Suprapubic skin (tissue), 4 donors: ENCODE results near the gene MLX.
"Not testable (repeated sequence)": the region's sequence is repeated elsewhere in the genome, so short reads cannot be mapped to it uniquely, and the experiment has no call there.

Experiments used
- CTCF ChIP-seq, 2 donors: fragments of 200-600 bp in 1 of 2; fragments of 450-650 bp in 1 of 2; sonication (generic) in 1 of 2; IDR thresholded peaks; one replicate each; pipeline ENCODE4 v1.5.1; 2016 to 2019; ENCODE audit warnings: antibody characterized with exemption in 2 of 2, mild to moderate bottlenecking in 1 of 2, moderate library complexity in 1 of 2
- EP300 ChIP-seq: sonication (generic); formaldehyde crosslinking; IDR thresholded peaks from one replicate; pipeline ENCODE4 v1.6.1; 2017; ENCODE audit warnings: antibody characterized with exemption
- POLR2A ChIP-seq, 2 donors: fragments of 450-650 bp; IDR thresholded peaks; one replicate each; pipeline ENCODE4 v1.6.1; 2017; ENCODE audit warnings: antibody characterized with exemption in 2 of 2, mild to moderate bottlenecking in 2 of 2, moderate library complexity in 2 of 2
- POLR2AphosphoS5 ChIP-seq, 3 donors: sonication (generic); formaldehyde crosslinking; IDR thresholded peaks; one replicate each; pipeline ENCODE4 v1.6.1; 2017; ENCODE audit warnings: antibody characterized with exemption in 3 of 3

GRCh38 chr17:42545755-42546505, 21.0 kb upstream of the MLX start:
- not testable (repeated sequence) for TF ChIP-seq CTCF (IDR thresholded peaks at IDR 0.05); POLR2AphosphoS5 (IDR thresholded peaks at IDR 0.05); POLR2A (IDR thresholded peaks at IDR 0.05); EP300
